ENCODE measurements around the gene FSTL4. TPM values are rescaled to one million over a fixed set of nuclear protein-coding genes. Genes with fewer than 3 reads are reported as not detected.

Gene FSTL4
- total RNA-seq, 2 experiments from 2014 or later: not detected

DNA sequence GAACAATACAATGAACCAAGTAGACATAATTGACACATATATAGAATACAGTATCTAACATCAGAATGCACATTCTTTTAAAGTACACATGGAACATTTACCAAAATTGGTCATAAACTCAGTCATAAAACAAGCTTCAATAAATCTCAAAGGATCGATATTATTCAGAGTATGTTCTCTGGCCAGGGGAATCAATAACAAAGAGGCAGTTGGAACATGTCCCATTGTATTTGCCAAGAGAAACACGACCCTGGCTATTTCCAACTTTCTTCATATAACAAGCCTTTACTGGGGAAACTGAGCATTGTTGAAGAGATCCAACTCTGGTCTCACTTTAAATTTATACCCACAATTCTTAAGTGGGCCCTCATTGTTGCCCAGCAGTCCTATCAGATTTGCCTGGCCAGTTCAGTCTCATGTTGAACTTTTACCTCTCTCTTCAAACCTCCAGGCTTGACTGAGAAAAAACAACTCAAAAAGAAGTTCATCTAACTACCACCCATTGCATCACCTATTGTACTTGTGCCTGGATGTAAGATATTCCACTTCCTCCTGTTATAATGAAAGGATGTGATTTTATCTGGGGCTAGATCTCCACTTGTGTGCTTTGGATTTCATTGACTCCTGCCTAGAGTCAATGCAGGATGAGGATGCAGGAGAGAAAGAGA is 398.1 kb downstream of the FSTL4 start:
- no peak for TF ChIP-seq EZH2phosphoT487 (IDR thresholded peaks at IDR 0.05; ENCODE audit: borderline replicate concordance, low read depth, low read length)
- TF ChIP-seq, protein P1, sequence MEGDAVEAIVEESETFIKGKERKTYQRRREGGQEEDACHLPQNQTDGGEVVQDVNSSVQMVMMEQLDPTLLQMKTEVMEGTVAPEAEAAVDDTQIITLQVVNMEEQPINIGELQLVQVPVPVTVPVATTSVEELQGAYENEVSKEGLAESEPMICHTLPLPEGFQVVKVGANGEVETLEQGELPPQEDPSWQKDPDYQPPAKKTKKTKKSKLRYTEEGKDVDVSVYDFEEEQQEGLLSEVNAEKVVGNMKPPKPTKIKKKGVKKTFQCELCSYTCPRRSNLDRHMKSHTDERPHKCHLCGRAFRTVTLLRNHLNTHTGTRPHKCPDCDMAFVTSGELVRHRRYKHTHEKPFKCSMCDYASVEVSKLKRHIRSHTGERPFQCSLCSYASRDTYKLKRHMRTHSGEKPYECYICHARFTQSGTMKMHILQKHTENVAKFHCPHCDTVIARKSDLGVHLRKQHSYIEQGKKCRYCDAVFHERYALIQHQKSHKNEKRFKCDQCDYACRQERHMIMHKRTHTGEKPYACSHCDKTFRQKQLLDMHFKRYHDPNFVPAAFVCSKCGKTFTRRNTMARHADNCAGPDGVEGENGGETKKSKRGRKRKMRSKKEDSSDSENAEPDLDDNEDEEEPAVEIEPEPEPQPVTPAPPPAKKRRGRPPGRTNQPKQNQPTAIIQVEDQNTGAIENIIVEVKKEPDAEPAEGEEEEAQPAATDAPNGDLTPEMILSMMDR (conservative IDR thresholded peaks at IDR 0.05; ENCODE audit: low read length): no peak
- Histone ChIP-seq H3K9me3 (ENCODE audit: low read length) (no peaks in the 10 kb centered on the region), H3K36me3 (ENCODE audit: insufficient read depth, low read length) (no peaks in the 10 kb centered on the region), H3K9me2 (ENCODE audit: insufficient read depth, low read length) (no peaks in the 10 kb centered on the region), H3K79me2 (ENCODE audit: insufficient read depth, low read depth, low read length) (no peaks in the 10 kb centered on the region), H3K4me3 (ENCODE audit: low read depth, low read length, poor library complexity, severe bottlenecking) (no peak overlapping the region), H2AFZ (ENCODE audit: low read length) (no peak overlapping the region), H3K27ac (ENCODE audit: low read depth, low read length, poor library complexity, severe bottlenecking) (no peak overlapping the region), H3K4me1 (ENCODE audit: insufficient read depth, low read length, poor library complexity, severe bottlenecking) (no peaks in the 10 kb centered on the region), H3K4me2 (ENCODE audit: low read length) (no peak overlapping the region), H4K20me1 (ENCODE audit: insufficient read depth, low read length) (no peaks in the 10 kb centered on the region)
- CTCF ChIA-PET (ENCODE audit: unreplicated experiment): no interaction called here
- POLR2A ChIA-PET: no interaction called here
- intact Hi-C loops (cut with micrococcal nuclease; ENCODE audit: unreplicated experiment): no loop called here
- DNase-seq (ENCODE audit: low spot score): no peak
- BruUV-seq (replicated peaks): no TSS peak

DNA sequence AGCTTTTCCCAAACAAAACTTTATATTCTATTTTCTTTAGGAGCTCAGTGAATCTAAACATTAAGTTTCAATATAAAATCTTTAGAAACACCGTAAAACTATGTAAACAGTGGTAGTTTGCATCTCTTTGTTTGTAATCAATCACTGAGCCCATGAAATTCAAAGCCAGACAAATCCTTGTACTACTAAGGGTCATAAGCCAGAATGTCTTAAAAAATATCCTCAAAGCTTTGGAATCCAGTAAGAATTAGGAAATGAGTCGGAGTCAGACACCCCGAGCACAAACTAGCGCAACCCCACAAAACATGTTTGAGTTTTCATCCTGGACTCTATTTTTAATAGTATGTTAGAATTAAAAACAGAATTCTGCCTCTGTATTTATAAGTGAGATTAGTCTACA is 406.7 kb downstream of the FSTL4 start:
- Histone ChIP-seq H3K9me3 (ENCODE audit: low read length) (no peaks in the 10 kb centered on the region), H3K4me3 (ENCODE audit: low read depth, low read length, poor library complexity, severe bottlenecking) (no peak overlapping the region), H2AFZ (ENCODE audit: low read length) (no peak overlapping the region), H3K9me2 (ENCODE audit: insufficient read depth, low read length) (no peaks in the 10 kb centered on the region), H4K20me1 (ENCODE audit: insufficient read depth, low read length) (no peaks in the 10 kb centered on the region), H3K79me2 (ENCODE audit: insufficient read depth, low read depth, low read length) (no peaks in the 10 kb centered on the region), H3K36me3 (ENCODE audit: insufficient read depth, low read length) (no peaks in the 10 kb centered on the region), H3K27ac (ENCODE audit: low read depth, low read length, poor library complexity, severe bottlenecking) (no peak overlapping the region), H3K4me2 (ENCODE audit: low read length) (no peak overlapping the region), H3K4me1 (ENCODE audit: insufficient read depth, low read length, poor library complexity, severe bottlenecking) (no peaks in the 10 kb centered on the region)
- no TSS peak for BruUV-seq (replicated peaks)
- TF ChIP-seq, protein P1 (conservative IDR thresholded peaks at IDR 0.05; ENCODE audit: low read length): no peak
- TF ChIP-seq EZH2phosphoT487 (IDR thresholded peaks at IDR 0.05; ENCODE audit: borderline replicate concordance, low read depth, low read length): no peak
- intact Hi-C loops (cut with micrococcal nuclease; ENCODE audit: unreplicated experiment): no loop called here
- DNase-seq (ENCODE audit: low spot score): no peak
- ChIA-PET POLR2A (no interaction called here), CTCF (ENCODE audit: unreplicated experiment) (no interaction called here)

DNA sequence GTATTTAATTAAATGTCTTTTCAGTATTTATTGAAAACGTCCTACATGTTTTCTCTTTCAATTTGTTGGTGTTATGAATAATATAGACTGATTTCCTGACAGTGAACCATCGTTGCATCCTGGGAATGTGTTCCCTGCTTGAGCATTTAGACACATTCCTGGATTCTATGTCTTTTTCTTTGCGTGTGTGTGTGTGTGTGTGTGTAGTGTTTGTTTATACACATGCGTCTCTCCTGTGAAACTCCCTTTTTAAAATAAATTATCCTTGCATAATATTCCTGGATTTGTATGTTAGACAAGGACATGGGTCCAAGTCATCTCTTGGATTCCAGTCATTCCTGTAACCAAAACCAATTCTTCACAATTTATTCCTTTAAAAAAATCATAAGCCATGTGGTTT is 407.1 kb downstream of the FSTL4 start:
- intact Hi-C loops (cut with micrococcal nuclease; ENCODE audit: unreplicated experiment): no loop called here
- POLR2A ChIA-PET: no interaction called here
- H3K9me2 ChIP-seq (ENCODE audit: insufficient read depth, low read length): no peaks in the 10 kb centered on the region
- TF ChIP-seq, protein P1 (conservative IDR thresholded peaks at IDR 0.05; ENCODE audit: low read length): no peak
- TF ChIP-seq EZH2phosphoT487 (IDR thresholded peaks at IDR 0.05; ENCODE audit: borderline replicate concordance, low read depth, low read length): no peak
- H3K79me2 ChIP-seq (ENCODE audit: insufficient read depth, low read depth, low read length): no peaks in the 10 kb centered on the region
- H3K9me3 ChIP-seq (ENCODE audit: low read length): no peaks in the 10 kb centered on the region
- H3K27ac ChIP-seq (ENCODE audit: low read depth, low read length, poor library complexity, severe bottlenecking): no peak overlapping the region
- H3K4me2 ChIP-seq (ENCODE audit: low read length): no peak overlapping the region
- no peak overlapping the region for H3K4me3 ChIP-seq (ENCODE audit: low read depth, low read length, poor library complexity, severe bottlenecking)
- H4K20me1 ChIP-seq (ENCODE audit: insufficient read depth, low read length): no peaks in the 10 kb centered on the region
- H3K4me1 ChIP-seq (ENCODE audit: insufficient read depth, low read length, poor library complexity, severe bottlenecking): no peaks in the 10 kb centered on the region
- H2AFZ ChIP-seq (ENCODE audit: low read length): no peak overlapping the region
- DNase-seq (ENCODE audit: low spot score): no peak
- no peaks in the 10 kb centered on the region for H3K36me3 ChIP-seq (ENCODE audit: insufficient read depth, low read length)
- CTCF ChIA-PET (ENCODE audit: unreplicated experiment): no interaction called here
- no TSS peak for BruUV-seq (replicated peaks)
